Smooth muscle cell (in vitro differentiated cells): ENCODE results near the gene PAOX. TPM values are rescaled to one million over a fixed set of nuclear protein-coding genes. Genes with fewer than 3 reads are reported as not detected.

Experiments
- DNase-seq: peaks from one replicate; lab custom pipeline; 2025; ENCODE audit not compliant: unreplicated experiment; lab: John Stamatoyannopoulos, UW
- H2AFZ ChIP-seq: fragments of 200-600 bp; sonication (generic); 2 replicates; pipeline ENCODE4 v1.6.0; 2016; ENCODE audit warnings: antibody characterized with exemption, low read depth, mild to moderate bottlenecking
- H3F3A ChIP-seq: fragments of 200-600 bp; sonication (generic); 2 replicates; pipeline ENCODE4 v1.6.0; 2017; ENCODE audit warnings: antibody characterized with exemption, low read depth
- H3K27ac ChIP-seq: fragments of 200-600 bp; sonication (generic); 2 replicates; pipeline ENCODE4 v1.5.1; 2016; ENCODE audit warnings: low read depth, mild to moderate bottlenecking
- H3K27me3 ChIP-seq: fragments of 200-600 bp; sonication (generic); 2 replicates; pipeline ENCODE4 v1.6.1; 2016; ENCODE audit warnings: low read depth, mild to moderate bottlenecking
- H3K36me3 ChIP-seq: fragments of 200-600 bp; sonication (generic); 2 replicates; pipeline ENCODE4 v1.5.1; 2016; ENCODE audit warnings: low read depth
- H3K4me1 ChIP-seq: fragments of 200-600 bp; sonication (generic); 2 replicates; pipeline ENCODE4 v1.5.1; 2016; ENCODE audit warnings: low read depth
- H3K4me2 ChIP-seq: fragments of 200-600 bp; sonication (generic); 2 replicates; pipeline ENCODE4 v1.6.0; 2016; ENCODE audit warnings: mild to moderate bottlenecking
- H3K4me3 ChIP-seq: fragments of 200-600 bp; sonication (generic); 2 replicates; pipeline ENCODE4 v1.5.1; 2016; ENCODE audit warnings: mild to moderate bottlenecking
- H3K79me2 ChIP-seq: fragments of 200-600 bp; sonication (generic); 2 replicates; pipeline ENCODE4 v1.6.0; 2016; ENCODE audit warnings: low read depth, mild to moderate bottlenecking
- H3K9ac ChIP-seq: fragments of 200-600 bp; sonication (generic); 2 replicates; pipeline ENCODE4 v1.6.0; 2016; ENCODE audit warnings: low read depth
- H3K9me3 ChIP-seq: fragments of 200-600 bp; sonication (generic); replicated peaks from 2 replicates; pipeline ENCODE4 v1.5.1; 2016; ENCODE audit warnings: low read depth
- H4K20me1 ChIP-seq: fragments of 200-600 bp; sonication (generic); 2 replicates; pipeline ENCODE4 v1.6.0; 2016; ENCODE audit warnings: low read depth
- CTCF ChIP-seq: fragments of 200-600 bp; sonication (generic); IDR thresholded peaks from 2 replicates; pipeline ENCODE4 v1.5.1; 2017; ENCODE audit warnings: borderline replicate concordance, mild to moderate bottlenecking, antibody characterized with exemption; ENCODE audit not compliant: insufficient read depth, poor library complexity, severe bottlenecking
- whole genome bisulfite sequencing: methylation state at CpG from one replicate; pipeline ENCODE4 v1.1.7; 2016; ENCODE audit warnings: low lambda C conversion rate; 5-methylcytosine and 5-hydroxymethylcytosine counted together
- polyA plus RNA-seq: library from polyadenylated mRNA; unstranded; fragments of >200 nt; fragmentation: Nextera tagmentation; extraction: Ambion mirVana; gene quantifications from 2 replicates; pipeline ENCODE4 v1.2.1, GENCODE V29; 2016
- total RNA-seq: library from RNA; depleted of rRNA; stranded (reverse); fragments of >200 nt; gene quantifications from 2 replicates; pipeline ENCODE4 v1.2.3, GENCODE V29; 2014

PAOX gene
- total and polyA plus RNA-seq, 2 experiments from 2014 or later, result 3.3 to 7.1 TPM

GRCh38 chr10:133344236-133344635, 34.8 kb upstream of the PAOX start:
- no peak overlapping the region for H3K4me2 ChIP-seq
- DNase-seq, result no peak
- H3F3A ChIP-seq, result no peaks in the 10 kb centered on the region
- no peaks in the 10 kb centered on the region for H3K9me3 ChIP-seq
- no peaks in the 10 kb centered on the region for H3K4me1 ChIP-seq
- H3K27ac ChIP-seq, result no peak overlapping the region
- H3K36me3 ChIP-seq, result no peaks in the 10 kb centered on the region
- H3K27me3 ChIP-seq, result no peaks in the 10 kb centered on the region
- H3K4me3 ChIP-seq, result no peak overlapping the region
- 94% methylated on average over 5 of the region's 5 CpGs for WGBS
- no peak overlapping the region for H2AFZ ChIP-seq
- H4K20me1 ChIP-seq, result no peaks in the 10 kb centered on the region
- no peaks in the 10 kb centered on the region for H3K79me2 ChIP-seq
- no peak overlapping the region for H3K9ac ChIP-seq
- no peak for TF ChIP-seq CTCF

- H3F3A ChIP-seq, result no peaks in the 10 kb centered on the region
- WGBS, result 73% methylated on average over 11 of the region's 11 CpGs
Measured at GRCh38 chr10:133346413-133346812, 32.6 kb upstream of the PAOX start.

GRCh38 chr10:133347710-133348517, 31.1 kb upstream of the PAOX start:
- Histone ChIP-seq H4K20me1 (no peaks in the 10 kb centered on the region), H3K4me3 (no peak overlapping the region), H3F3A (no peaks in the 10 kb centered on the region), H3K9ac (no peak overlapping the region), H2AFZ (no peak overlapping the region), H3K4me2 (no peak overlapping the region), H3K36me3 (no peaks in the 10 kb centered on the region), H3K79me2 (no peaks in the 10 kb centered on the region), H3K9me3 (no peaks in the 10 kb centered on the region), H3K27ac (no peak overlapping the region), H3K4me1 (no peaks in the 10 kb centered on the region), H3K27me3 (no peaks in the 10 kb centered on the region)
- no peak for DNase-seq
- no peak for TF ChIP-seq CTCF
- 86% methylated on average over 12 of the region's 16 CpGs for WGBS

More at GRCh38 chr10:133346413-133346812, 32.6 kb upstream of the PAOX start:
- H2AFZ ChIP-seq, result no peak overlapping the region
- H3K27me3 ChIP-seq, result no peaks in the 10 kb centered on the region
- H3K4me1 ChIP-seq, result no peaks in the 10 kb centered on the region
- no peak overlapping the region for H3K27ac ChIP-seq
- no peaks in the 10 kb centered on the region for H3K9me3 ChIP-seq
- no peak overlapping the region for H3K4me3 ChIP-seq
- TF ChIP-seq CTCF, result no peak
- no peak overlapping the region for H3K4me2 ChIP-seq
- no peak for DNase-seq
- H3K36me3 ChIP-seq, result no peaks in the 10 kb centered on the region
- H3K79me2 ChIP-seq, result no peaks in the 10 kb centered on the region
- no peaks in the 10 kb centered on the region for H4K20me1 ChIP-seq
- H3K9ac ChIP-seq, result no peak overlapping the region

- no peak overlapping the region for H3K9ac ChIP-seq
- no peaks in the 10 kb centered on the region for H3K4me1 ChIP-seq
- H3K4me3 ChIP-seq, result no peak overlapping the region
- H3K9me3 ChIP-seq, result no peaks in the 10 kb centered on the region
- no peaks in the 10 kb centered on the region for H3F3A ChIP-seq
- no peaks in the 10 kb centered on the region for H3K27me3 ChIP-seq
- H3K79me2 ChIP-seq, result no peaks in the 10 kb centered on the region
- no peak overlapping the region for H3K4me2 ChIP-seq
- TF ChIP-seq CTCF, result no peak
- H3K27ac ChIP-seq, result no peak overlapping the region
- no peaks in the 10 kb centered on the region for H3K36me3 ChIP-seq
- no peaks in the 10 kb centered on the region for H4K20me1 ChIP-seq
- H2AFZ ChIP-seq, result no peak overlapping the region
- no peak for DNase-seq
- WGBS, result 98% methylated on average over 7 of the region's 8 CpGs
Measured at GRCh38 chr10:133349160-133349568, 29.9 kb upstream of the PAOX start.
